ENCODE data around the gene CYP2B6. TPM values are rescaled to one million over a fixed set of nuclear protein-coding genes. Genes with fewer than 3 reads are reported as not detected.

Gene CYP2B6
- total RNA-seq (2022; extraction: Qiagen RNA extraction; ENCODE audit: low read depth), result 0.07 to 0.08 TPM in 2 of 5 replicates, not detected in the others

DNA sequence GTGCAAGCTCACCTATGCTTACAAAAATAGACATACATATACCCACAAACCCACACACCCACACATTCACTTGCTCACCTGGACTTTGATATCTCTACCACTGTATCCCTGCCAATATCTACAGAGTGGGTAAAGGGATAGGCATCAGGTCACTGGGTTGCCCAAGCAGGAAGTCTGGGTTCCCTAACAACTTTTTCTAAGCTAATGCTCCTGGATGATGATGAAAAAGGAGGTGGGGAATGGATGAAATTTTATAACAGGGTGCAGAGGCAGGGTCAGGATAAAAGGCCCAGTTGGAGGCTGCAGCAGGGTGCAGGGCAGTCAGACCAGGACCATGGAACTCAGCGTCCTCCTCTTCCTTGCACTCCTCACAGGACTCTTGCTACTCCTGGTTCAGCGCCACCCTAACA is at the start of gene CYP2B6:
Gene CYP2B6 (plus strand): TSS at position 311 of the 410 bp plus-strand sequence. CDS start 24 bp downstream, at position 335.

Other genes starting within 250 kb of the CYP2B6 start
- gene ACTMAP, start 240.8 kb upstream of the CYP2B6 start, total RNA-seq (2022; extraction: Qiagen RNA extraction; ENCODE audit: low read depth), result 16.2 to 22.4 TPM (median 17.8 TPM) in 5 replicates
- 155 to 196 TPM (median 163 TPM) in 5 replicates for gene SNRPA, start 240.1 kb upstream of the CYP2B6 start, total RNA-seq (2022; extraction: Qiagen RNA extraction; ENCODE audit: low read depth)
- 0.33 to 0.64 TPM in 2 of 5 replicates, not detected in the others for gene MIA, start 215.8 kb upstream of the CYP2B6 start, total RNA-seq (2022; extraction: Qiagen RNA extraction; ENCODE audit: low read depth)
- 10.8 to 21.0 TPM (median 18.1 TPM) in 5 replicates for gene RAB4B, start 213.0 kb upstream of the CYP2B6 start, total RNA-seq (2022; extraction: Qiagen RNA extraction; ENCODE audit: low read depth)
- 67.7 to 83.5 TPM (median 83.2 TPM) in 5 replicates for gene EGLN2, start 192.1 kb upstream of the CYP2B6 start, total RNA-seq (2022; extraction: Qiagen RNA extraction; ENCODE audit: low read depth)
- 0.07 TPM in 1 of 5 replicates, not detected in the others for gene CYP2A6, start 140.8 kb upstream of the CYP2B6 start, total RNA-seq (2022; extraction: Qiagen RNA extraction; ENCODE audit: low read depth)
- gene CYP2A7, start 109.1 kb upstream of the CYP2B6 start, total RNA-seq (2022; extraction: Qiagen RNA extraction; ENCODE audit: low read depth), result not detected in 5 replicates
- not detected in 5 replicates for gene CYP2A13, start 97.2 kb downstream of the CYP2B6 start, total RNA-seq (2022; extraction: Qiagen RNA extraction; ENCODE audit: low read depth)
- gene CYP2F1, start 123.2 kb downstream of the CYP2B6 start, total RNA-seq (2022; extraction: Qiagen RNA extraction; ENCODE audit: low read depth), result not detected in 5 replicates
- gene CYP2S1, start 201.9 kb downstream of the CYP2B6 start, total RNA-seq (2022; extraction: Qiagen RNA extraction; ENCODE audit: low read depth), result 24.4 to 29.1 TPM (median 28.3 TPM) in 5 replicates
- gene AXL, start 227.9 kb downstream of the CYP2B6 start, total RNA-seq (2022; extraction: Qiagen RNA extraction; ENCODE audit: low read depth), result 136 to 158 TPM (median 140 TPM) in 5 replicates